ENCODE measurements around the gene INHA. TPM values are rescaled to one million over a fixed set of nuclear protein-coding genes. Genes with fewer than 3 reads are reported as not detected.

INHA gene
- total RNA-seq, 1 experiment from 2014 or later = 0.31 TPM

DNA sequence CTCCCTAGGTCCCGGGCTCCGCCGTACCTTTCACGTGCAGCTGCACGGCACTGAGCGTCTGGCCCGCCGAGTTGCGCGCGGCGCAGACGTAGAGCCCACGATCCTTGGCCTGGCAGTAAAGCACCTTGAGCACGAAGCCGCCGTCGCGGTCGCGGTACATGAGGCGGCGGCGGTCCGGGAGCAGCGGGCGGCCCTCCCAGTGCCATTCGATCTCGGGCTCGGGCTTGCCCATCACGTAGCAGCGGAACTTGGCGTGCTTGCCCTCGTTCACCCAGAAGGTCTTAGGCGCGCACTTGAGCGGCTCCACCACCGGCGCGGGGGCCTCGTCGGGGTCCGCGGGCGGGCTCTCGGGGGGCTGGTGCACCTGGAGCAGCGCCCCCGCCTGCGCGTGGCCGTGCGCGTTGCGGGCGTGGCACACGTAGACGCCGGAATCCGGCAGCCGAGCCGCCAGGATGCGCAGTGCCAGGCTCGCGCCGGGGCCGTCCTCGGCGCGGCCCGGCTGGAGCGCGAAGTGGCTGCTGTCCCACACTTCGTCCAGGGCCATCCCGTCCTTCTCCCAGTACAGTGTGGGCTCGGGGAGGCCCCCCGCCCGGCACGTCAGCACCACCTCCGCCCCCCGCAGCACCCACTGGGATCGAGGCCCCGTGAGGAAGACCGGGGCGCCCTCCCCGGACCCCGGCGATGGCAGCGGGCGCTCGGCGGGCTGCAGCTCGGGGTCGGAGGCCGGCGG lies 1.8 kb upstream of the INHA start:
- Histone ChIP-seq H3K27ac (ENCODE audit: insufficient read length, low read depth, low read length) (no peak overlapping the region), H4K5ac (ENCODE audit: insufficient read length, low read depth, low read length) (no peak overlapping the region), H2AK5ac (ENCODE audit: insufficient read length, low read length) (no peak overlapping the region), H3K18ac (ENCODE audit: insufficient read length, low read depth, low read length) (no peak overlapping the region), H2BK120ac (ENCODE audit: low read depth, low read length, poor library complexity, severe bottlenecking) (no peak overlapping the region), H4K91ac (ENCODE audit: insufficient read length, low read depth, low read length) (no peak overlapping the region), H3K4me2 (ENCODE audit: insufficient read depth, insufficient read length, low read length) (peak overlapping the region; percentile 33), H3K23ac (ENCODE audit: insufficient read length, low read depth, low read length) (no peak overlapping the region), H3K4ac (ENCODE audit: low read depth, low read length) (no peak overlapping the region), H3K27me3 (ENCODE audit: insufficient read depth, low read length) (no peaks in the 10 kb centered on the region; the same call in 1 of the 2 replicates), H2BK20ac (ENCODE audit: low read depth, low read length, poor library complexity, severe bottlenecking) (no peak overlapping the region), H2BK5ac (ENCODE audit: insufficient read length, low read length) (no peak overlapping the region), H3K79me1 (ENCODE audit: insufficient read depth, low read depth, low read length, poor library complexity, severe bottlenecking) (no peaks in the 10 kb centered on the region), H3K23me2 (ENCODE audit: insufficient read length, low read depth, low read length, poor library complexity, severe bottlenecking) (peaks cover 7% of the 10 kb centered on the region), H3T11ph (ENCODE audit: low read length) (no peak overlapping the region), H2BK15ac (ENCODE audit: low read depth, low read length) (no peak overlapping the region), H2BK12ac (ENCODE audit: insufficient read length, low read depth, low read length) (no peak overlapping the region), H3K9me3 (ENCODE audit: control insufficient read depth, low read depth, low read length) (no peaks in the 10 kb centered on the region), H3K9ac (ENCODE audit: extremely low read depth, insufficient read length, low read length) (peak overlapping the region; percentile 39), H3K14ac (ENCODE audit: insufficient read depth, low read length) (peak overlapping the region; percentile 37), H4K8ac (replicated peaks; ENCODE audit: insufficient read length, low read depth, low read length) (no peak overlapping the region), H2AFZ (ENCODE audit: low read length) (no peak overlapping the region), H3K4me1 (ENCODE audit: insufficient read depth, low read length) (peaks cover 2% of the 10 kb centered on the region; the same call in 1 of the 2 replicates), H3K56ac (ENCODE audit: insufficient read length, low read depth, low read length) (no peak overlapping the region), H3K79me2 (ENCODE audit: insufficient read depth, low read length) (no peaks in the 10 kb centered on the region), H4K20me1 (ENCODE audit: control insufficient read depth, insufficient read depth, insufficient read length) (no peaks in the 10 kb centered on the region)
- DNase-seq = no peak
- Mint-ChIP-seq H3K4me3 (peak overlapping the region; percentile 69 to 83), H3K27me3 (ENCODE audit: low read depth) (peaks cover 15% of the 10 kb centered on the region), H3K27ac (no peak overlapping the region), H3K36me3 (ENCODE audit: insufficient read depth in 1 of 3, low read depth in 3 of 3) (peaks cover 32 to 40% (median 40%) of the 10 kb centered on the region in 3 experiments), H3K9me3 (no peaks in the 10 kb centered on the region; a peak in 1 of 5 replicates), H3K4me1 (peaks cover 43 to 54% of the 10 kb centered on the region in 2 experiments)
- TF ChIP-seq, protein P1, sequence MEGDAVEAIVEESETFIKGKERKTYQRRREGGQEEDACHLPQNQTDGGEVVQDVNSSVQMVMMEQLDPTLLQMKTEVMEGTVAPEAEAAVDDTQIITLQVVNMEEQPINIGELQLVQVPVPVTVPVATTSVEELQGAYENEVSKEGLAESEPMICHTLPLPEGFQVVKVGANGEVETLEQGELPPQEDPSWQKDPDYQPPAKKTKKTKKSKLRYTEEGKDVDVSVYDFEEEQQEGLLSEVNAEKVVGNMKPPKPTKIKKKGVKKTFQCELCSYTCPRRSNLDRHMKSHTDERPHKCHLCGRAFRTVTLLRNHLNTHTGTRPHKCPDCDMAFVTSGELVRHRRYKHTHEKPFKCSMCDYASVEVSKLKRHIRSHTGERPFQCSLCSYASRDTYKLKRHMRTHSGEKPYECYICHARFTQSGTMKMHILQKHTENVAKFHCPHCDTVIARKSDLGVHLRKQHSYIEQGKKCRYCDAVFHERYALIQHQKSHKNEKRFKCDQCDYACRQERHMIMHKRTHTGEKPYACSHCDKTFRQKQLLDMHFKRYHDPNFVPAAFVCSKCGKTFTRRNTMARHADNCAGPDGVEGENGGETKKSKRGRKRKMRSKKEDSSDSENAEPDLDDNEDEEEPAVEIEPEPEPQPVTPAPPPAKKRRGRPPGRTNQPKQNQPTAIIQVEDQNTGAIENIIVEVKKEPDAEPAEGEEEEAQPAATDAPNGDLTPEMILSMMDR (conservative IDR thresholded peaks at IDR 0.05) = no peak
- WGBS (ENCODE audit: extremely low coverage, insufficient read length, low lambda C conversion rate) = no CpG with 5 or more reads among the region's 95 CpGs
